Measurements from ENCODE around the gene CRELD2. TPM values are rescaled to one million over a fixed set of nuclear protein-coding genes. Genes with fewer than 3 reads are reported as not detected.

The CRELD2 gene
- polyA plus RNA-seq, 1 donor from 2014 or later, result 83.2 TPM

- TF ChIP-seq CTCF (IDR thresholded peaks at IDR 0.05; ENCODE audit: poor library complexity, severe bottlenecking) (no peak), POLR2AphosphoS5 (IDR thresholded peaks at IDR 0.05) (no peak), RAD21 (conservative IDR thresholded peaks at IDR 0.05) (no peak), EP300 (conservative IDR thresholded peaks at IDR 0.05; ENCODE audit: poor library complexity, severe bottlenecking) (no peak), EZH2 (IDR thresholded peaks at IDR 0.05; ENCODE audit: borderline replicate concordance, insufficient read depth, low read length, poor library complexity, severe bottlenecking) (no peak), SMC3 (conservative IDR thresholded peaks at IDR 0.05; ENCODE audit: poor library complexity) (no peak), REST (IDR thresholded peaks at IDR 0.05; ENCODE audit: borderline replicate concordance) (no peak), TAF1 (IDR thresholded peaks at IDR 0.05; ENCODE audit: low read depth) (no peak), MXI1 (conservative IDR thresholded peaks at IDR 0.05; ENCODE audit: poor library complexity, severe bottlenecking) (no peak)
- H3K4me3 ChIP-seq (ENCODE audit: low read length), result no peak overlapping the region
- peaks cover 14% of the 10 kb centered on the region for H3K79me2 ChIP-seq (replicated peaks; ENCODE audit: insufficient read depth, low read length)
- H3K9me3 ChIP-seq (ENCODE audit: low read length), result peaks cover 4% of the 10 kb centered on the region
- no peak overlapping the region for H3K27ac ChIP-seq (ENCODE audit: low read length)
- no peak overlapping the region for H3K4me2 ChIP-seq (ENCODE audit: low read length)
- no peaks in the 10 kb centered on the region for H3F3A ChIP-seq (ENCODE audit: insufficient read depth, low read length, poor library complexity, severe bottlenecking)
- no peak overlapping the region for H3K9ac ChIP-seq (ENCODE audit: low read length)
- H3K27me3 ChIP-seq (ENCODE audit: insufficient read depth, low read depth, low read length), result no peaks in the 10 kb centered on the region
- H3K36me3 ChIP-seq (ENCODE audit: insufficient read depth, low read length), result peaks cover 13% of the 10 kb centered on the region
- no peaks in the 10 kb centered on the region for H4K20me1 ChIP-seq (ENCODE audit: insufficient read depth)
- H2AFZ ChIP-seq (ENCODE audit: low read depth, low read length), result no peak overlapping the region
- H3K9me2 ChIP-seq (ENCODE audit: insufficient read depth, low read length), result no peaks in the 10 kb centered on the region
Observed at GRCh38 chr22:49894322-49895054, 23.9 kb upstream of the CRELD2 start.

- Histone ChIP-seq H3K79me2 (replicated peaks; ENCODE audit: insufficient read depth, low read length) (peaks cover 5% of the 10 kb centered on the region), H3K4me3 (ENCODE audit: low read length) (no peak overlapping the region), H3K27ac (ENCODE audit: low read length) (no peak overlapping the region), H3K27me3 (ENCODE audit: insufficient read depth, low read depth, low read length) (no peaks in the 10 kb centered on the region), H4K20me1 (ENCODE audit: insufficient read depth) (no peaks in the 10 kb centered on the region), H3K4me2 (ENCODE audit: low read length) (no peak overlapping the region), H3F3A (ENCODE audit: insufficient read depth, low read length, poor library complexity, severe bottlenecking) (no peaks in the 10 kb centered on the region), H3K36me3 (ENCODE audit: insufficient read depth, low read length) (peaks cover 14% of the 10 kb centered on the region), H2AFZ (ENCODE audit: low read depth, low read length) (no peak overlapping the region), H3K9ac (ENCODE audit: low read length) (no peak overlapping the region), H3K9me2 (ENCODE audit: insufficient read depth, low read length) (no peaks in the 10 kb centered on the region), H3K9me3 (ENCODE audit: low read length) (peaks cover 4% of the 10 kb centered on the region)
- TF ChIP-seq RAD21 (conservative IDR thresholded peaks at IDR 0.05), result no peak
- no peak for TF ChIP-seq EZH2 (IDR thresholded peaks at IDR 0.05; ENCODE audit: borderline replicate concordance, insufficient read depth, low read length, poor library complexity, severe bottlenecking)
- no peak for TF ChIP-seq SMC3 (conservative IDR thresholded peaks at IDR 0.05; ENCODE audit: poor library complexity)
- TF ChIP-seq CTCF (IDR thresholded peaks at IDR 0.05; ENCODE audit: poor library complexity, severe bottlenecking), result no peak
- no peak for TF ChIP-seq REST (IDR thresholded peaks at IDR 0.05; ENCODE audit: borderline replicate concordance)
- TF ChIP-seq TAF1 (IDR thresholded peaks at IDR 0.05; ENCODE audit: low read depth), result no peak
- TF ChIP-seq MXI1 (conservative IDR thresholded peaks at IDR 0.05; ENCODE audit: poor library complexity, severe bottlenecking), result no peak
- TF ChIP-seq EP300 (conservative IDR thresholded peaks at IDR 0.05; ENCODE audit: poor library complexity, severe bottlenecking), result no peak
- no peak for TF ChIP-seq POLR2AphosphoS5 (IDR thresholded peaks at IDR 0.05)
Observed at GRCh38 chr22:49896201-49896600, 22.2 kb upstream of the CRELD2 start.

All from neural cell (in vitro differentiated cells).